Activated CD8-positive, alpha-beta memory T cell treated with anti-CD3 and anti-CD28 coated beads, Interleukin-2, amount 50 U/mL, for 4 hours (primary cell): ENCODE results near the gene IGSF3.
"Not testable (repeated sequence)": the region's sequence is repeated elsewhere in the genome, so short reads cannot be mapped to it uniquely, and the experiment has no call there.

Experiments used
- DNase-seq: peaks from one replicate; pipeline ENCODE4 v3.0.0-alpha.2; 2020

Gene IGSF3

GRCh38 chr1:116593977-116594376 lies 73.6 kb downstream of the IGSF3 start:
- not testable (repeated sequence) for DNase-seq

- DNase-seq = not testable (repeated sequence)
These were observed 74.1 kb downstream of the IGSF3 start for GRCh38 chr1:116593401-116593800.

- DNase-seq = not testable (repeated sequence)
These were observed 75.5 kb downstream of the IGSF3 start for GRCh38 chr1:116591951-116592605.

- DNase-seq = not testable (repeated sequence)
These were observed 76.3 kb downstream of the IGSF3 start for GRCh38 chr1:116591006-116591950.

- not testable (repeated sequence) for DNase-seq
These were observed 77.1 kb downstream of the IGSF3 start for GRCh38 chr1:116590359-116591005.

- DNase-seq = not testable (repeated sequence)
These were observed 78.3 kb downstream of the IGSF3 start for GRCh38 chr1:116589101-116589735.

- no peak for DNase-seq
These were observed 79.9 kb downstream of the IGSF3 start for GRCh38 chr1:116587501-116588227.

- no peak for DNase-seq
These were observed 80.8 kb downstream of the IGSF3 start for GRCh38 chr1:116586741-116587143.

- DNase-seq = no peak
These were observed 81.6 kb downstream of the IGSF3 start for GRCh38 chr1:116585886-116586285.

GRCh38 chr1:116581323-116581885 lies 86.1 kb downstream of the IGSF3 start:
- no peak for DNase-seq

- DNase-seq = no peak
These were observed 86.8 kb downstream of the IGSF3 start for GRCh38 chr1:116580446-116581322.

- no peak for DNase-seq
These were observed 88.2 kb downstream of the IGSF3 start for GRCh38 chr1:116579259-116579875.

GRCh38 chr1:116578581-116578980 lies 89.0 kb downstream of the IGSF3 start:
- no peak for DNase-seq

- DNase-seq = no peak
These were observed 89.7 kb downstream of the IGSF3 start for GRCh38 chr1:116577759-116578314.

GRCh38 chr1:116574581-116575291 lies 92.8 kb downstream of the IGSF3 start:
- DNase-seq = peak; percentile 62

- no peak for DNase-seq
These were observed 94.0 kb downstream of the IGSF3 start for GRCh38 chr1:116573431-116574095.

GRCh38 chr1:116572771-116573430 lies 94.6 kb downstream of the IGSF3 start:
- no peak for DNase-seq

- no peak for DNase-seq
These were observed 95.4 kb downstream of the IGSF3 start for GRCh38 chr1:116572099-116572498.
